ENCODE measurements around the gene RD3L.

Gene RD3L

GRCh38 chr14:103941973-103942736, at the start of gene RD3L:
Gene RD3L, minus strand, starts transcription at chr14:103942529. Its CDS starts 834 bp downstream, at chr14:103941695.
- DNase-seq (ENCODE audit: low read depth), result no peak

GRCh38 chr14:103989964-103990363, 47.6 kb upstream of the RD3L start:
- no peak for DNase-seq (ENCODE audit: low read depth)

- DNase-seq (ENCODE audit: low read depth), result no peak
Measured at GRCh38 chr14:103989034-103989433, 46.7 kb upstream of the RD3L start.

- DNase-seq (ENCODE audit: low read depth), result no peak
Measured at GRCh38 chr14:103984196-103984595, 41.9 kb upstream of the RD3L start.

GRCh38 chr14:103980623-103981238, 38.4 kb upstream of the RD3L start:
- peak; percentile 45 for DNase-seq (ENCODE audit: low read depth)

- no peak for DNase-seq (ENCODE audit: low read depth)
Measured at GRCh38 chr14:103974575-103974974, 32.2 kb upstream of the RD3L start.

- no peak for DNase-seq (ENCODE audit: low read depth)
Measured at GRCh38 chr14:103973354-103973753, 31.0 kb upstream of the RD3L start.

- no peak for DNase-seq (ENCODE audit: low read depth)
Measured at GRCh38 chr14:103969961-103970360, 27.6 kb upstream of the RD3L start.

GRCh38 chr14:103966631-103967030, 24.3 kb upstream of the RD3L start:
- no peak for DNase-seq (ENCODE audit: low read depth)

GRCh38 chr14:103961928-103962578, 19.7 kb upstream of the RD3L start:
- no peak for DNase-seq (ENCODE audit: low read depth)

GRCh38 chr14:103960457-103961055, 18.2 kb upstream of the RD3L start:
- no peak for DNase-seq (ENCODE audit: low read depth)

- no peak for DNase-seq (ENCODE audit: low read depth)
Measured at GRCh38 chr14:103949131-103949790, 6.9 kb upstream of the RD3L start.

GRCh38 chr14:103948442-103948841, 6.1 kb upstream of the RD3L start:
- DNase-seq (ENCODE audit: low read depth), result no peak

- DNase-seq (ENCODE audit: low read depth), result no peak
Measured at GRCh38 chr14:103946975-103947374, 4.6 kb upstream of the RD3L start.

GRCh38 chr14:103943673-103944072, 1.3 kb upstream of the RD3L start:
- DNase-seq (ENCODE audit: low read depth), result no peak

GRCh38 chr14:103941462-103941861, 867 bp downstream of the RD3L start:
- no peak for DNase-seq (ENCODE audit: low read depth)

GRCh38 chr14:103935102-103935501, 7.2 kb downstream of the RD3L start:
- no peak for DNase-seq (ENCODE audit: low read depth)

- DNase-seq (ENCODE audit: low read depth), result no peak
Measured at GRCh38 chr14:103932791-103933490, 9.4 kb downstream of the RD3L start.

GRCh38 chr14:103931422-103931821, 10.9 kb downstream of the RD3L start:
- no peak for DNase-seq (ENCODE audit: low read depth)

- no peak for DNase-seq (ENCODE audit: low read depth)
Measured at GRCh38 chr14:103930051-103930604, 12.2 kb downstream of the RD3L start.

All from EH (cell line).